Stimulated activated CD8-positive, alpha-beta memory T cell treated with anti-CD3 and anti-CD28 coated beads, Interleukin-7, amount 100 ng/mL, for 24 hours (primary cell): ENCODE measurements around the gene ZNF24.

Source experiments
- DNase-seq: peaks from one replicate; pipeline ENCODE4 v3.0.0-alpha.2; 2020; ENCODE audit warnings: low read depth

ZNF24 gene

DNA sequence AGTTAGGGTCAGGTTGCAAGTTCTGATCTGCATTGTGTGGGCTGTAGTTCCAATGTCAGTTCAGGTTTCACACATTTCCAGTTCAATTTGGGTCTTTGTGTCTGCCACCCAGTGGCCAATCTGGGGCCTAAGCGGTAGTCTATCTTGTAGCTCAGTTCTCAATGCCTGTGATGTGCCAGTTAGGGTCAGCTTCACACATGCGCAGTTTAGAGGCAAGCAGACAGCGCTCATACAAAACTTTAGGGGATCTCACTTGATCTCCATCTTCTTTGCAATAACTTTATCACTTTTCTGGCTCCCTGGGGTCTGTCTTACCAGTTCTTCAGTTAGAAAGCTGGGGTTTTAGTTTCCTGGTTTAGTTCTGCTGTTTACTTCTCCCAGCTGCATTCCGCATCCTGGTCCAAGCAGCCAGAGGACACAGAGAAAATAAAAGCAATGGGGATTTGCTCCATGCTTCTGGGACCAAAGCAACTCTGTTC, 11.0 kb upstream of the ZNF24 start:
- DNase-seq: peak; percentile 15

DNA sequence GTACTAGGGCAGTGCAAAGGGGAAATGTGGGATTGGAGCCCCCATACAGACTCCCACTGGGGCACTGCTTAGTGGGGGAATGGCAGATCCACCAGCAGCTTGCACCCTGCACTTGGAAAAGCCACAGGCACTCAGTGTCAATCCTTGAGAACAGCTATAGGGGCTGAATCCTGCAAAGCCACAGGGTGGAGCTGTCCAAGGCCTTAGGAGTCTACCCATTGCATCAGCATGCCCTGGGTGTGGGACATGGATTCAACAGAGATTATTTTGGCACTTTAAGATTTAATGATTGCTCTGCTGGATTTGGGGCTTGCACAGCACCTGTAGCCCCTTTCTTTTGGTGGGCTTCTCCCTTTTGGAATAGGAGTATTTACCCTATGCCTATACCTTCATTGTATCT, 8.6 kb upstream of the ZNF24 start:
- DNase-seq: no peak

DNA sequence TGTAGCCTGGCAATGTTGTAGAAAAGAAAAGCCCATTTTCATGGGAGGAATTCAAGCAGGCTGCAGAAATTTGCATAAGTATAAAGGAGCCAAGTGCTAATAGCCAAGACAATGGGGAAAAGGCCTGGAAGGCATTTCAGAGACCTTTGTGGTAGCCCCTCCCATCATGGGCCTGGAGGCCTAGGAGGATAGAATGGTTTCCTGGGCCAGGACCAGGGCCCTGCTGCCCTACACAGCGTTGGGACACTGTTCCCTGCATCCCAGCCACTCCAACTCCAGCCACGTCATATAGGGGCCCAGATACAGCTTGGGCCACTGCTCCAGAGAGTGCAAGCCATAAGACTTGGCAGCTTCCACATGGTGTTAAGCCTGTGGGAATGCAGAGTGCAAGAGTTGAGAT, 8.1 kb upstream of the ZNF24 start:
- no peak for DNase-seq

DNA sequence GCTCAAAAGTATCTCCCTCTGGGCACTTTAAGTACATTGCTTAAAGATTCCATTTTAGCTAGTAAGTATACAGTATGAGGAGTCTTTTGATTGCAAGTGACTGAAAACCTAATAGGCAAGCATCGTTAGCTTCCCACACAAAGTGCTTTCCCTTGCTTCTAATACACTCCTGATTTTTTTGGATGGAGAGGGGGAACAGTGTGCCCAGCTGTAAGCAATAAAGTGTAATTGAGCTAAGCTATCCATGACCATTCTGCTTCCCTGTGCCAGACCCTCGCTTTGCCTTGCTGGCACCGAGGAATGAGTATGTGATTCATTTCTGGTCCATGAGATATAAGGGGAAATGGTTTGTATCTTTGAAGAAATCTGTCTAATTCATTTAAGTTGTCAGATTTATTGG, 3.8 kb upstream of the ZNF24 start:
- DNase-seq: no peak

DNA sequence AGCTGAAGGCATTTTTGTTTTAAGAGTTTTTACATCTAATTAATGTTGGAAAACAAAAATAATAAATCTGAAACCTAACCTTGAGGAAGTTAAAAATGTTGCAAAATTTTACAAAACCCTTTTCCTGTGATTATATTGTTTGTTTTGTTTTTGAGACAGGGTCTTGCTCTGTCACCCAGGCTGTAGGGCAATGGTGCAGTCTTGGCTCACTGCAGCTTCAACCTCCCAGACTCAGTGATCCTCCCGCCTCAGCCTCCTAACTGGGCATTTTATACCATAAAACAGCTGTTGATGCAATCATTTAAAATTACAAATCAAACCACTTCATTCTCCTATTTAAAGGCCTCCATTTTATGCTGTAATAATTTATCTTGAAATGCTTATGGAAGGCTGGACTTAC, 1.7 kb upstream of the ZNF24 start:
- DNase-seq: no peak

DNA sequence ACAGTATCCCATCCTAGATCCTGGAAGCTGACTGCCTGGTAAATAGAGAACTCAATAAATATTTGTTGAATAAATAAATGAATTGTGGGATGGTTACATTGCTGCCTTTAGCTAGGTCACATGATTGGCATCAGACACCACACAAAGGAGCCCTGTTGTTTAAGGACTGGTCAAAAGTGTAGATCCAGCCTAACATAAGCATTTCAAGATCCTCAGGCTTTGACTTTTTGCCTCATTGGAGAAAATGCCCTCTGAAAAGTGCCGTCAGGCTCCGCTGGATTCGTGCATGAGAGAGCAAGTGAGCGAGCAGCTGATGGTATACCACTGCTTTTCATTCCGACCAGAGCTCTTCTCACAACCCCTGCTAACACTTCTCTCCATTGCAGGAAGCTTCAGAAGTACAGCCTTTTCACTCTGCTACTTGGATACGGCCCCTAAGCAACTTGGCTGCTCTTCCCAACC, 1.3 kb upstream of the ZNF24 start:
- DNase-seq: no peak

DNA sequence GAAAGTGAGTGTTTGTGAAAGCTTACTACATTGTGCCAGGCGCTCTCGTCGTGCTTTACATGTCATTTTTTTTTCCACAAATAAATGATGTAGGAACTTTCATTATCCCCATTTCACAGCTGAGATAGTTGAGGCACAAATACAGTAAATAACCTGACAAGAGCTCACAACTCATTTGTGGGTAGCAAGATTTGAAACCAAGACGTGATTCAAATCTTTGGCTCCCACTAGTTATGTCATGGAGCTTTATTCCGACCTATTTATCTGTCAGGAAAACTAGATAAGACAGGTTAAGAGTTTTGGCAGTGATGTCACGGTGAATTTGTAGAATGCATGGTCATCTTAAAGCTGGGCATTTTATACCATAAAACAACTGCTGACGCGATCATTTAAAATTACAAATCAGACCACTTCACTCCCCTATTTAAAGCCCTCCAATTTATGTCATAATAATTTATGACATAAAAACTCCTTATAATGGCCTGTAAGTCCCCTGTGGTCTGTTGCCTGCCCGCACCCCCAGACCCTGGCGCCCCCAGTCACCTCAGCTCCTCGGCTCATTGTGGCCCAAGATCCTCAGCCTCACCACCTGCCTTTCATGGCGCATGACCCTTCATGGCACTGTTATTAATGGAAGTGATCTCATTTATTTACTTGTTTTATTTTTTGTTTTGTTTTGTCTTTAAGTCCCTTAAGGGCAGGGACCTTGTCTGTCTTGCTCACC, 678 bp upstream of the ZNF24 start:
- no peak for DNase-seq

DNA sequence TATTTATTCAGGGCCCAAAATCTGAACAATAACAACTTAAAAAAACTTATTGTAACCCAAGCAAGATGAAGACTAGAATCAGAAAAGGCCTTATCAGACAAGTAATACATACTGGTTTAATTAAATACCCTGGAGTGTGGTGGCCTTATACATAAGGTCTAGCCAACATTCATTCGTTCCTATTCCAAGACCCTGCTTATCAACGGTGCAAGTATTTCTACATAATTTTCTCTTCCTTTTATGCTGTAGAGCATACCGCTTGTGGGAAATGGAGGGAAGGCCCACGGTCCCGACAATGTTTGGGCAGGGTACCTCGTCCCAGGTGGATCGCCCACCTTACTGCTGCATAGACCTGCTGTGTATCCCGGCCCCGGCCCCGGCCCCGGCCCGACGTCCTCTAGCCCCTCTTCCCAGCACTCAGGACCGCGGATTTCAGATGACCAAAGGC, 708 bp downstream of the ZNF24 start:
- no peak for DNase-seq

DNA sequence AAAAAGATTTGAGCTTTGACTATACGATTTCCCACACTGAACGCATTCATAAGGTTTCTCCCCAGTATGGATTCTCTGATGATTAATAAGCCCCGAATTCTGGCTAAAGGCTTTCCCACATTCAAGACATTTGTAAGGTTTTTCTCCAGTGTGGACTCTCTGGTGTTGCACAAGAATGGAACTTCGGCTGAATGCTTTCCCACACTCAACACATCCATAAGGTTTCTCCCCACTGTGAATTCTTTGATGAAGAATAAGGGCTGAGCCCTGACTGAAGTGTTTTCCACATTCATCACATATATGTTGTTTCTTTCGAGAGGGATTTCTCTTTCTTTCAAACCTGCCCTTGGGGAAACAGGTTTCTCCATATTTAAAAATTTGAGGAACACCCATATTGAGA, 6.9 kb downstream of the ZNF24 start:
- DNase-seq: no peak

DNA sequence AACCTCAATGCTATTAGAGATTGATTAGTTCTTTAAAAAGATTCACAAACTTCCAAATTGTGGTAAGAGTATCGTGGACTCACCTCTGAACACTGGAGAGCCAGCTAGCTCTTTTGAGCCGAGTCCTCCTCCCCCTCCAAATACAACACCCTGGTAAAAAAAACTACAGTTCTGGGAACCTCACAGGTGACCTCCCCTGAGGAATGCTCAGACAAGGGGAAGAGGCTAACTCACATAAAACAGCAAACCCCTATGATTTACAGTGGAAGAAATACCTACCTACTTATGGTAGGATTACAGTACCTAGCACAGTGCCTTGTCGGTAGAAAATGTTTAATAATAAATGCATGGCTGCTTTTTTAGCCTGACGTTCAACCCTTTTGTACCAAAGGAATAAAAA, 8.4 kb downstream of the ZNF24 start:
- DNase-seq: no peak

DNA sequence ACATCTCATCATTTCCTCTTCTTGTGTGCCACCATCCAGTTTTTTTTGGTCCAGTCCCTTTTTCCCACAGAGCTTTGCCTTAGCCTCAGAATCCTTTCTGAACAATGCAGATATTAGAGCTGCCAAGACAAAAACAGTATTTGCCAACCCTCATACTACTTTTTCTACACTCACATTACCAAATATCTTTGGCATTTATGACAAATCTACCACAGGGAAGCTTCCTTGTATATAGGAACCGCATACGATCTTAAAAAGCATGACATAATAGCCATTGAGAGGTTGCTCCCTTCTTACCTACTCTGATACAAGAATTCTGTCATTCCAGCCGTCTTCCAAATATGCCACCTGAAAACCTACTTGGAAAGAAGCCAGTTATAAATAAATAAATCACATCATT, 9.4 kb downstream of the ZNF24 start:
- DNase-seq: no peak

DNA sequence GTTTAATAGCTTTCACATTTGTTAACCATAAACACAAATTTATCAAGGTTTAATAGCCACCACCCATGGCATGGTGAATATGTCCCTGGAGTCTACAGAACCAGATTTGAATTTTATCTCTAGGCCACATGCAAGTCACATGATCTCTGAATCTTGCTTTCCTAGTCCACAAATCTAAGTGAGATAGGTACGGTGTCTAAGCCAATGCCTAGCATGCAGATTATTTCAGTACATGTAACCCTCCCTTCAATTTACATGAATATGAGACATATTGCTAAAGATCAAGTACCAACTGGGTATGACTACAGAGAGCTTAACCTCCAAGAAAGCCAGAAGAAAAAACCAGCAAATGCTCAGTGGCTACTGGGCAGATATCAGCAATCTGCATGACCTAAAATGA, 10.0 kb downstream of the ZNF24 start:
- no peak for DNase-seq

DNA sequence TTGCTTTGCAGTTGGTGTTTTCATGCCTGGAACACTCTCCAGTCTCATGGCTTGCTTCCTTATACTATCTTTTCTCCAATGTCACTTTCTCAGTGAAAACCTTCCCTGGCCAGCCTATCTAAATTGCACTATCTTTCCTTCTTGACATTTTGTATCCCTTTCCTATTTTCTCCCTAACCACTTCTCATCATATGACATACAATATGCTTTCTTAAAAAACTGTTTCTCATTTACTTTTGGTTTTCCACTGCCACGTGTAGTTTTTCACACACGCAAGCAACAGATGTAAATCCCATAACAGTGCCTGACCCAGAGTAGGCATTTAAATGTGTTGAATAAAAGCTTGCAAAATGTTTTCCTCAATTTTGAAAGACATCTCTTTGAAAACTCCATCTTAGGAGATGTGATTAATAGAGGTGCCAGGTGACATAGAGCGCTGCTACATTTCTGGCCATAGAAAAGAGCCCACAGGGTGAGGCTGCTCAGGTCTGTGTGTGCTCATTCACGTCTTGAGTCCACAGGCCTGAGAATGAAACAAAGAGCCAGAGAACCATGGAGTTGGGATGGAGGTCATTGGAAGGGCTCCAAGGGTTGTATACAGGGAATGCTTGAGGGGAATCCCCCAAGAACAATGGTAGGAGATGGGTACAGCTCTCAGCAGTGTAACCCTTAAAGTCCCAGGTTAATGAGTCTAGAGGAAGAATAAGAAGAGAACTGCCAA, 12.7 kb downstream of the ZNF24 start:
- no peak for DNase-seq

DNA sequence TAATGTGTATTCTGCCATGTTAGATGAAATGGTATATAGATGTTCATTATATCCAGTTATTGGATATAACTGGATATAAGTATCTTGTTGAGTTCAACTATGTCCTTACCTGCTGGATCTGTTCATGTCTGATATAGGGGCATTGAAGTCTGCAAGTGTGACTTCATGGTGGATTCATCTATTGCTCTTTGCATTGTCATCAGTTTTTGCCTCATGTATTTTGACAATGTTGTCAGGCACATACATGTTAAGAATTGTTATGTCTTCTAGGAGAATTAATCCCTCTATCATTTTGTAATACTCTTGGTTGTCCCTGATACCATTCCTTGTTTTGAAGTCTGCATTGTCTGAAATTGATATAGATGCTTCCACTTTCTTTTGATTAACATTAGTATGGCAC, 15.4 kb downstream of the ZNF24 start:
- DNase-seq: no peak

DNA sequence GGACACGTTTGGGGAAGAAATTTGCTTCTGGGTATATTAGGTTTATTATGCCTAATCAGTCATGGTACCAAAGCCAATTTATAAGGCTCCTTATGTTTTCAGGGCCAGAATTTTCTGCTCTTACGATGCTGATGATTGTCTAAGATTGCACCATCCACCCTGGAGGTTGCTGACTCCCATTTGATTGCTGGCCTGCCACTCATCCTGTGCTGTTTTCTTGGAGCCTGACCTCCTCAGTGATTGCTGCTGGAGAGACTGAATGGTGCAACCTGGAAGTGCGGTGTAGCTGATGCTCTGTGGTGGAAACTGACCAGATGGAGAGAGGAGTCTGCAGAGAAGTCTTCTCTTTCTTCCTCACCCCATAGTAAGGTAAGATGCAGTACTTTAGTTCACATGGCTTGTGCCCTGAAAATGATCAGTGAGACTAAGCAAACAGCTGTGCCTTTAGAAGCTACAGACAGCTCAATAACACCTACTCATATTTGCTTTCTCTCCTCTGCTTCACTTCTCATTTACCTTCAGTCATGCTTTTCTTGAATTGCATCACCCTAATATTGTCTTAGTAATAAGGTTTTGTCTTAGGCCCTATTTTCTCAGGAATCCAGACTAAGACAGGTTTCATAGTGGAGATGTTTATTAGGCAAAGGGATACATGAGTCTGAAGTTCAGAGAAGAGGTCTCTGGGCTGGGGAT, 17.4 kb downstream of the ZNF24 start:
- no peak for DNase-seq

DNA sequence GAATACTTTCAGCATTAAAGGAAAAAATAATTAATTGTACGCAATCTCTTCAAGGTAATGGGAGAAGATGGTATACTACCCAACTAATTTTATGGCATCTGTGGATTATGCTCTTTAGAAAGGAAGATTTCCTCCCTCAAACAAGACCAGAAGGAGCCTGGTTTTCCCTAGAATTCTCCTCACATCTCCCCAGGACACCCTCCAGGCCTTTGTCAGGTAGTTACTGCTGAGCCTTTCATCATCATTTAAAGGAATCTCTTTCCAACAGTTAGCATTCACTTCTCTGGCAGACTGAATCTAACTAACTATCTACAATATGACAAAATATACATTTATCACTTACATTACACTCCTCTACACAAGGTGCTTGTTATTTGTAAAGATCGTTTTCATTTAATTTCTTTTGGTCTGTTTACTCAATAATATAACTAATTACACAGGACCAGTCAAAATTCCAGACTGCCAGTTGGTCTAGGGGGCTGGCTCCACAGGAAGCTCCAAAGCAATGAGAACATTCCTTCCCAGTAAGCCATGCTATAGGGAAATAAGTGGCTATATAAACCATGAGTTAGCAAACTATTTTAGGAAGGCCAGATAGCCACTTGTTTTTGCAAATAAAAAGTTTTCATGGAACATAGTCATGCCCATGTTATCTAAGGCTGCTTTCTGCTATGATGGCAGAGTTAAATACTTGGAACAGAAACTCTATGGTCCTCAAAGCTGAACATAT, 19.1 kb downstream of the ZNF24 start:
- no peak for DNase-seq

DNA sequence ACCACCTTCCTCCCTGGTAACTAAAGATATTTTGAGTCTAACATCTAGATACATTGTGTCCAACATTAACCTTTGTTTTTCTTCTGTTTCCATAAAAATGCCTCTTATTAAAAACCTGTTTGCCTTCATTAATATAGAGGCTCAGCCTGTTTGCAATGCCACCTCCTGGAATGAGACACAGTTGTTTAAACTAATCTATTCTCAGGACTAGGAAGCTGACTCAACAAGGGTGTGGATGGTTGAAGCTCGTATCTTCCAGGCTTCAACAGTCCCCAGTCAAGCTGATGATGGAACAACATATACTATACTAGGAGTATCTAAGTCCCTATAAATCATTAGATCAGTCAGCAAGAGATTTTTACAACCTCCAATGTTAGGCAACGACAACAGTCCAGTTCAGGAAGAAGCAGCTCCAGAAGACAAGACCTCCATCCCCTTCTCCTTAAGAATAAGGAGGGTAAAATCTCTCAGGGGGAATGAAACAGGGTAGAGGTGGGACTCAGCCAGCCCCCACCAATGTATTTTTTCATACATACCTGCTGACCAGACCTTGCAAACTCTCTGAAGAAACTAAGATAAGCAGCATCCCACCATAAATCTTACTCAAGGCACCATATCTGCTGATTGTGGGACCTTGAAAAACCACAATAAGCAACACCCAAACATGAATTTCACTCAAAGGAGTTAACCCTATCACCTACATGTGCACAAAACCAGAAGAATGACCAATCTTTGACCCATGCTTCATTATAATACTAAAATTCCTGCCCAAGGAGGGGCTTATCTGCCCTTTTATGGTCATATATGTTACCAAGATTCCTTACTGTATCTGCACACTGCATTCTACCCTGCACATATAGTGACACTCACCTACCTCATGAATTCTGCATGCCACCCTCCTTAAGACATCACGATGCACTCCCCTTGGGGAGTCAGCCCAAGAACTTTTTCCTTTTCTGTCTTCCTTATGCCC, 21.4 kb downstream of the ZNF24 start:
- no peak for DNase-seq

DNA sequence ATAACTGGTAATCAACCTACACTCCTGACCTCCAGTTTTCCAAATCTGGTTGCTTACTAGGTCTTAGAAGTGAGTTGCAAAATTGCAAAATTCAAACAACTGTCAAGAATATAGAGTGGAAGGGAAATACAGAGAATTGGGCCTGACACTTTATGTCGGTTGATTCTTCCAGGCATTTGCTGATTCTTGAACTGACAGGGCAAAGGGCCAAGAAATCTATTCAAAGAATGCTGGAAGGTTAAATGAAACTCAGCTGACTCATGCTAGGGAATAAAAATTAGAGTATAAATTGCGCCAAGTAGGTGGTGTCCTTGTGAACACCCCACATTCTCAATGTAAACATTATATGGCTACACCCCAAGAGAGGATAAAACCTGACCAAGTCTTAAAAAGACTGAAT, 32.7 kb downstream of the ZNF24 start:
- no peak for DNase-seq

DNA sequence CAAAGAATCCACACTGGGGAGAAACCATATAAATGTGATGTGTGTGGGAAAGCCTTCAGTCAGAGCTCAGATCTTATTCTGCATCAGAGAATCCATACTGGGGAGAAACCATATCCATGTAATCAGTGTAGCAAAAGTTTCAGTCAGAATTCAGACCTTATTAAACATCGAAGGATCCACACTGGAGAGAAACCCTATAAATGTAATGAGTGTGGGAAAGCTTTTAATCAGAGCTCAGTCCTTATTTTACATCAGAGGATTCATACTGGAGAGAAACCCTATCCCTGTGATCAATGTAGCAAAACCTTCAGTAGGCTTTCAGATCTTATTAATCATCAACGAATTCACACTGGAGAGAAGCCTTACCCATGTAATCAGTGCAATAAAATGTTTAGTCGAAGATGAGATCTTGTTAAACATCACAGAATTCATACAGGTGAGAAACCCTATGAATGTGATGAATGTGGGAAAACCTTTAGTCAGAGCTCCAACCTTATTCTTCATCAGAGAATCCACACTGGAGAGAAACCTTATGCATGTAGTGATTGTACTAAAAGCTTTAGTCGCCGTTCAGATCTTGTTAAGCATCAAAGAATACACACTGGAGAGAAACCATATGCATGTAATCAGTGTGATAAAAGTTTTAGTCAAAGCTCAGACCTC, 37.5 kb downstream of the ZNF24 start:
- no peak for DNase-seq

DNA sequence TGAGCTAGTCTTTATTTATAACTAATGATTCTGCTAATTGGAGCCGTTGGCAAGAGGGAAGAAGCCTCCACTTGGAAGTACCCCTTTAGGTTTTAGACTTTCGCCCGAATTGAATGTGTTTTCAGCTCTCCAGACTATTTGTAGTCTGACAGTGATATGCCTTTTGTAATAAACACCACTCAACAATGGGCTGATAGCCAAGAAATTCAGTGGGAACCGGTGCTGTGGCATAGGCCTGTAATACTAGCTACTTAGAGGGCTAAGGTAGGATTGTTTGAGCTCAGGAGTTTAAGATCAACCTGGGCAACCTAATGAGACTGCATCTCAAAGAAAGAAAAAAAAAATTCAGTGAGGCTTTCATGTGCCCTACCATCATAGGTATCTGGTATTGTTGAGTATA, 40.6 kb downstream of the ZNF24 start:
- no peak for DNase-seq

DNA sequence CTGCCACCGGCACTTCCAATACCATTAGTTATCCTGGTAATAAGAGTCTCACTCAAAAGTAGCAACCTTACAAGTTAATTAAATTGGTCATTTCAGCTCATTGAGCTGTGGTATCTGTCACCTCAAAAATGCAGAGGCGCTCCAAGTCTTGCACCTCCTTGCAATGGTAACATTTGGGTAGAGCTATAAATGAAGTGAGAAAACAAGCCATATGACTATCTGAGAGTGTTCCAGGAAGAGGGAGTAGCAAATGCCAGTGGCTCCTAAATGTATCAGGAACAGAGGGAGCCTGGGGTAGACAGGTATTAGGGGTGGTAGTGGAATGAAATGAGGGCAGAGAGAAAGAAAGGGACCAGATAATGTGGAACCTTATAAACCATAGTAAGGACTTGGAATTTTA, 48.2 kb downstream of the ZNF24 start:
- DNase-seq: no peak
